Retinal pigment epithelial cell (primary cell): Measurements from ENCODE around the gene RGS12.

ENCODE experiments used
- DNase-seq: peaks from one replicate; pipeline ENCODE4 v3.0.0-alpha.2; 2010; ENCODE audit warnings: low read depth
- H3K4me3 ChIP-seq: 2 replicates; pipeline ENCODE4 v1.5.1; 2011; ENCODE audit warnings: mild to moderate bottlenecking, low read length, control low read depth, moderate library complexity
- CTCF ChIP-seq: conservative IDR thresholded peaks from 2 replicates; pipeline ENCODE4 v1.5.1; 2011; ENCODE audit warnings: low read depth, low read length, control low read depth, inconsistent platforms

Gene RGS12

GRCh38 chr4:3262208-3263052 lies 30.4 kb upstream of the RGS12 start:
- no peak for DNase-seq
- no peak overlapping the region for H3K4me3 ChIP-seq
- TF ChIP-seq CTCF = no peak

GRCh38 chr4:3263053-3263875 lies 29.6 kb upstream of the RGS12 start:
- no peak for DNase-seq
- TF ChIP-seq CTCF = no peak
- H3K4me3 ChIP-seq = no peak overlapping the region

GRCh38 chr4:3263876-3264193 lies 29.0 kb upstream of the RGS12 start:
- no peak overlapping the region for H3K4me3 ChIP-seq
- TF ChIP-seq CTCF = no peak
- DNase-seq = no peak

GRCh38 chr4:3266076-3266475 lies 26.7 kb upstream of the RGS12 start:
- TF ChIP-seq CTCF = no peak
- DNase-seq = no peak
- no peak overlapping the region for H3K4me3 ChIP-seq

GRCh38 chr4:3267576-3268394 lies 25.0 kb upstream of the RGS12 start:
- TF ChIP-seq CTCF = no peak
- no peak overlapping the region for H3K4me3 ChIP-seq
- DNase-seq = no peak

GRCh38 chr4:3268395-3269104 lies 24.3 kb upstream of the RGS12 start:
- TF ChIP-seq CTCF = no peak
- no peak overlapping the region for H3K4me3 ChIP-seq
- DNase-seq = no peak
